Common myeloid progenitor, CD34-positive (primary cell): Measurements from ENCODE around the gene CHRD.

Experiments used
- CTCF ChIA-PET: fragments of 350-600 bp; sonication (Branson Sonifier 250); formaldehyde crosslinking; loops from one replicate; lab custom pipeline; 2021; ENCODE audit warnings: antibody characterized with exemption; lab: Charles Lee
- POLR2A ChIA-PET: fragments of 350-600 bp; sonication (Branson Sonifier 250); formaldehyde crosslinking; loops from one replicate; lab custom pipeline; 2021; ENCODE audit warnings: antibody characterized with exemption; lab: Charles Lee
- DNase-seq, 3 donors: peaks; one replicate each; pipeline versions ENCODE4 v3.0.0 to v3.0.0-alpha.2; 2013
- H3K27ac ChIP-seq, 2 experiments: 1 replicate in 1 of 2; 2 replicates in 1 of 2; pipeline ENCODE4 v1.7.0; 2013; ENCODE audit warnings: inconsistent platforms in 2 of 2, low read length in 2 of 2, mild to moderate bottlenecking in 2 of 2, low read depth in 1 of 2, moderate library complexity in 1 of 2; ENCODE audit not compliant: severe bottlenecking in 2 of 2, insufficient read depth in 1 of 2, poor library complexity in 1 of 2
- H3K27me3 ChIP-seq, 5 experiments: replicated peaks in 2 of 5; 1 replicate in 3 of 5; 2 replicates in 2 of 5; pipeline versions ENCODE4 v1.6.1 to v1.7.0; 2013; ENCODE audit warnings: low read length in 4 of 5, mild to moderate bottlenecking in 2 of 5, moderate library complexity in 2 of 5, inconsistent platforms in 1 of 5; ENCODE audit not compliant: insufficient read depth in 5 of 5, control insufficient read depth in 4 of 5
- H3K36me3 ChIP-seq, 4 experiments: 1 replicate in 2 of 4; 2 replicates in 2 of 4; pipeline versions ENCODE4 v1.6.1 to v1.7.0; 2013; ENCODE audit warnings: low read length in 3 of 4, control low read depth in 1 of 4, mild to moderate bottlenecking in 1 of 4; ENCODE audit not compliant: control insufficient read depth in 4 of 4, insufficient read depth in 4 of 4
- H3K4me1 ChIP-seq, 4 experiments: 1 replicate in 3 of 4; 2 replicates in 1 of 4; pipeline versions ENCODE4 v1.6.1 to v1.7.1; 2013; ENCODE audit warnings: low read length in 3 of 4, mild to moderate bottlenecking in 3 of 4, control low read depth in 1 of 4, inconsistent platforms in 1 of 4, moderate library complexity in 1 of 4; ENCODE audit not compliant: control insufficient read depth in 4 of 4, insufficient read depth in 4 of 4; ENCODE audit errors: control extremely low read depth in 1 of 4
- H3K4me3 ChIP-seq, 7 experiments: 1 replicate in 4 of 7; 2 replicates in 3 of 7; pipeline versions ENCODE4 v1.5.1 to v1.7.0; 2013; ENCODE audit warnings: mild to moderate bottlenecking in 7 of 7, low read length in 6 of 7, moderate library complexity in 6 of 7, inconsistent platforms in 2 of 7, low read depth in 2 of 7, control low read depth in 1 of 7; ENCODE audit not compliant: insufficient read depth in 4 of 7, control insufficient read depth in 1 of 7; ENCODE audit errors: extremely low read depth in 1 of 7
- H3K9me3 ChIP-seq, 5 experiments: 1 replicate in 4 of 5; 2 replicates in 1 of 5; pipeline versions ENCODE4 v1.6.1 to v1.7.1; 2013; ENCODE audit warnings: low read length in 4 of 5, mild to moderate bottlenecking in 2 of 5, inconsistent platforms in 1 of 5, low read depth in 1 of 5, moderate library complexity in 1 of 5; ENCODE audit not compliant: control insufficient read depth in 4 of 5, insufficient read depth in 2 of 5; ENCODE audit errors: control extremely low read depth in 1 of 5
- WGBS: methylation state at CpG from one replicate; pipeline ENCODE4 v1.1.5; 2013; ENCODE audit not compliant: insufficient coverage; 5-methylcytosine and 5-hydroxymethylcytosine counted together

CHRD gene

GRCh38 chr3:184382326-184383032 is 2.6 kb downstream of the CHRD start:
- CTCF ChIA-PET = interaction anchor here (0.8 to 2.5 kb wide), 2 partner anchors 10 to 160 kb away, joined by 3 to 14 read pairs; no protein-coding TSS in a partner anchor
- Histone ChIP-seq H3K4me1 (peaks cover 2 to 23% (median 18%) of the 10 kb centered on the region in 4 experiments), H3K36me3 (no peaks in the 10 kb centered on the region), H3K9me3 (no peaks in the 10 kb centered on the region), H3K4me3 (no peak overlapping the region), H3K27me3 (peaks cover 0 to 47% (median 22%) of the 10 kb centered on the region in 5 experiments), H3K27ac (no peak overlapping the region)
- DNase-seq = no peak
- POLR2A ChIA-PET = no interaction called here
- 97% methylated on average over 14 of the region's 16 CpGs for WGBS

DNA sequence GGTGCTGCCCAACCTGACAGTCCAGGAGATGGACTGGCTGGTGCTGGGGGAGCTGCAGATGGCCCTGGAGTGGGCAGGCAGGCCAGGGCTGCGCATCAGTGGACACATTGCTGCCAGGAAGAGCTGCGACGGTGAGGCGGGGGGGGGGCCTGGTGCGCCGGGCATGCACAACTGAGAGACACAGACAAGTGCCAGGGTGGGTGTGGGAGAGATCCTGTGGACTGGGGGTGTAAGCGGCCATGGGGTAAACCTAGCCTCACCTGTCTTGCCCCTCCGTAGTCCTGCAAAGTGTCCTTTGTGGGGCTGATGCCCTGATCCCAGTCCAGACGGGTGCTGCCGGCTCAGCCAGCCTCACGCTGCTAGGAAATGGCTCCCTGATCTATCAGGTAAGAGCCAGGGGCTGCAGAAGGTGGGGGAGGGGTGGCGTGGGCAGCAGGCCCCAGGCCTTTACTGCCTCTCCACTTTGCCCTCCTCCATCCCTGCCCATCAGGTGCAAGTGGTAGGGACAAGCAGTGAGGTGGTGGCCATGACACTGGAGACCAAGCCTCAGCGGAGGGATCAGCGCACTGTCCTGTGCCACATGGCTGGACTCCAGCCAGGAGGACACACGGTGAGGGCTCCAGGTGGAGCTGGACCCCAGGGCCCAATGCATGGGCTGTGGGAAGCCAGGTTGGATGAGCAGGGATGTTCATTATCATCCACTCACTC is 3.3 kb downstream of the CHRD start:
- H3K4me3 ChIP-seq = no peak overlapping the region
- WGBS = 94% methylated on average over 11 of the region's 15 CpGs
- H3K27ac ChIP-seq = no peak overlapping the region
- H3K36me3 ChIP-seq = no peaks in the 10 kb centered on the region
- ChIA-PET POLR2A (no interaction called here), CTCF (interaction anchor here (1.2 to 6.7 kb wide), 3 partner anchors 9 to 12 kb away, joined by 3 to 53 read pairs (median 14); no protein-coding TSS in a partner anchor)
- H3K9me3 ChIP-seq = no peaks in the 10 kb centered on the region
- peaks cover 2 to 18% (median 15%) of the 10 kb centered on the region in 4 experiments for H3K4me1 ChIP-seq
- peaks cover 0 to 47% (median 23%) of the 10 kb centered on the region in 5 experiments for H3K27me3 ChIP-seq
- no peak for DNase-seq

DNA sequence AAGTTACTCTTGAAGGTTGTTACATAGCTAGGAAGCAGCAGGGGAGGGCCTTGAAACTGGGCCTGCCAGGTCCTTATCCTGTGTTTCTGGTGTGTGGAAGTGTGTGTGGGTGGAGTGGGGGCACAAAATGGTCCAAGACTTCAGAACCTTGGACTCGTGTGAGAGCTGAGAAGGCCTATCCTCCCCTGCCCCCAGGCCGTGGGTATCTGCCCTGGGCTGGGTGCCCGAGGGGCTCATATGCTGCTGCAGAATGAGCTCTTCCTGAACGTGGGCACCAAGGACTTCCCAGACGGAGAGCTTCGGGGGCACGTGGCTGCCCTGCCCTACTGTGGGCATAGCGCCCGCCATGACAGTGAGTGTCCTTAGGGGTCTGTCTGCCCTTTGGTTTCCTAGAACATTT is 4.5 kb downstream of the CHRD start:
- no peak for DNase-seq
- ChIA-PET POLR2A (interaction anchor here (0.6 kb wide), 1 partner anchor 71 kb away, joined by 3 read pairs; no protein-coding TSS in a partner anchor), CTCF (interaction anchor here (1.0 to 6.7 kb wide), 4 partner anchors 10 to 157 kb away, joined by 3 to 53 read pairs (median 6); no protein-coding TSS in a partner anchor)
- Histone ChIP-seq H3K36me3 (no peaks in the 10 kb centered on the region), H3K27ac (no peak overlapping the region), H3K9me3 (no peaks in the 10 kb centered on the region), H3K27me3 (peaks cover 0 to 41% (median 21%) of the 10 kb centered on the region in 5 experiments), H3K4me1 (peaks cover 2 to 18% (median 15%) of the 10 kb centered on the region in 4 experiments), H3K4me3 (no peak overlapping the region)
- 86% methylated on average over 8 of the region's 9 CpGs for WGBS

- CTCF ChIA-PET = interaction anchor here (0.7 to 6.7 kb wide), 5 partner anchors 11 to 157 kb away, joined by 3 to 53 read pairs (median 3); no protein-coding TSS in a partner anchor
- WGBS = 100% methylated on average over 7 of the region's 8 CpGs
- H3K27me3 ChIP-seq = peaks cover 0 to 39% (median 21%) of the 10 kb centered on the region in 5 experiments
- H3K36me3 ChIP-seq = no peaks in the 10 kb centered on the region
- no peak for DNase-seq
- H3K4me3 ChIP-seq = no peak overlapping the region
- H3K4me1 ChIP-seq = peaks cover 2 to 18% (median 15%) of the 10 kb centered on the region in 4 experiments
- POLR2A ChIA-PET = no interaction called here
- no peaks in the 10 kb centered on the region for H3K9me3 ChIP-seq
- no peak overlapping the region for H3K27ac ChIP-seq
Observed at GRCh38 chr3:184384856-184385422, 5.1 kb downstream of the CHRD start.

GRCh38 chr3:184386047-184386806 is 6.4 kb downstream of the CHRD start:
- ChIA-PET POLR2A (no interaction called here), CTCF (interaction anchor here (1.5 to 6.7 kb wide), 3 partner anchors 12 to 155 kb away, joined by 3 to 53 read pairs (median 9); no protein-coding TSS in a partner anchor)
- Histone ChIP-seq H3K36me3 (no peaks in the 10 kb centered on the region), H3K9me3 (no peaks in the 10 kb centered on the region), H3K27ac (no peak overlapping the region), H3K27me3 (peaks cover 0 to 30% (median 19%) of the 10 kb centered on the region in 5 experiments), H3K4me3 (no peak overlapping the region), H3K4me1 (peaks cover 0 to 7% (median 5%) of the 10 kb centered on the region in 4 experiments)
- 66% methylated on average over 30 of the region's 37 CpGs for WGBS
- no peak for DNase-seq

- H3K36me3 ChIP-seq = no peaks in the 10 kb centered on the region
- DNase-seq = no peak
- no peak overlapping the region for H3K4me3 ChIP-seq
- ChIA-PET POLR2A (no interaction called here), CTCF (interaction anchor here (6.7 kb wide), 1 partner anchor 13 kb away, joined by 53 read pairs; no protein-coding TSS in a partner anchor)
- peaks cover 0 to 20% (median 11%) of the 10 kb centered on the region in 5 experiments for H3K27me3 ChIP-seq
- 100% methylated on average over 12 of the region's 12 CpGs for WGBS
- no peaks in the 10 kb centered on the region for H3K4me1 ChIP-seq
- no peak overlapping the region for H3K27ac ChIP-seq
- H3K9me3 ChIP-seq = no peaks in the 10 kb centered on the region
Observed at GRCh38 chr3:184387174-184387714, 7.4 kb downstream of the CHRD start.
